Stimulated activated CD4-positive, alpha-beta T cell treated with anti-CD3 and anti-CD28 coated beads, Interleukin-2, amount 100 ng/mL, for 48 hours (primary cell): ENCODE data around the gene RYR2.
"Not testable (repeated sequence)": the region's sequence is repeated elsewhere in the genome, so short reads cannot be mapped to it uniquely, and the experiment has no call there.

Experiments
- DNase-seq, 2 donors: peaks; one replicate each; pipeline ENCODE4 v3.0.0-alpha.2; 2020

Gene RYR2

GRCh38 chr1:237091691-237092090 lies 49.7 kb downstream of the RYR2 start:
- DNase-seq, result no peak

GRCh38 chr1:237093691-237094090 lies 51.7 kb downstream of the RYR2 start:
- DNase-seq, result no peak

GRCh38 chr1:237098541-237098940 lies 56.6 kb downstream of the RYR2 start:
- DNase-seq, result no peak

- no peak for DNase-seq
Measured at GRCh38 chr1:237103021-237103420, 61.0 kb downstream of the RYR2 start.

GRCh38 chr1:237104096-237104495 lies 62.1 kb downstream of the RYR2 start:
- no peak for DNase-seq

GRCh38 chr1:237105826-237106225 lies 63.8 kb downstream of the RYR2 start:
- no peak for DNase-seq

- DNase-seq, result no peak
Measured at GRCh38 chr1:237108297-237109040, 66.5 kb downstream of the RYR2 start.

GRCh38 chr1:237111807-237112206 lies 69.8 kb downstream of the RYR2 start:
- no peak for DNase-seq

- no peak for DNase-seq
Measured at GRCh38 chr1:237112663-237113062, 70.7 kb downstream of the RYR2 start.

GRCh38 chr1:237115035-237115434 lies 73.1 kb downstream of the RYR2 start:
- DNase-seq, result no peak

- DNase-seq, result no peak
Measured at GRCh38 chr1:237119091-237119490, 77.1 kb downstream of the RYR2 start.

GRCh38 chr1:237120683-237121082 lies 78.7 kb downstream of the RYR2 start:
- no peak for DNase-seq

GRCh38 chr1:237124856-237125462 lies 83.0 kb downstream of the RYR2 start:
- DNase-seq, result no peak

GRCh38 chr1:237126180-237126579 lies 84.2 kb downstream of the RYR2 start:
- no peak for DNase-seq

GRCh38 chr1:237127301-237127700 lies 85.3 kb downstream of the RYR2 start:
- not testable (repeated sequence) for DNase-seq

GRCh38 chr1:237133921-237134320 lies 91.9 kb downstream of the RYR2 start:
- DNase-seq, result no peak

- DNase-seq, result no peak
Measured at GRCh38 chr1:237134929-237135328, 92.9 kb downstream of the RYR2 start.

- DNase-seq, result no peak
Measured at GRCh38 chr1:237138551-237138950, 96.6 kb downstream of the RYR2 start.

GRCh38 chr1:237139732-237140131 lies 97.7 kb downstream of the RYR2 start:
- no peak for DNase-seq

GRCh38 chr1:237140986-237141385 lies 99.0 kb downstream of the RYR2 start:
- no peak for DNase-seq

GRCh38 chr1:237141502-237141901 lies 99.5 kb downstream of the RYR2 start:
- DNase-seq, result no peak

GRCh38 chr1:237145379-237146135 lies 103.6 kb downstream of the RYR2 start:
- DNase-seq, result no peak

GRCh38 chr1:237146241-237146640 lies 104.3 kb downstream of the RYR2 start:
- DNase-seq, result no peak

GRCh38 chr1:237149857-237150256 lies 107.9 kb downstream of the RYR2 start:
- no peak for DNase-seq
